GM12865 (cell line): Measurements from ENCODE around the gene CAV1.

Source experiments
- DNase-seq: peaks from one replicate; pipeline ENCODE4 v3.0.0; 2010; ENCODE audit warnings: low read depth
- H3K4me3 ChIP-seq: 2 replicates; pipeline ENCODE4 v1.5.1; 2011; ENCODE audit warnings: mild to moderate bottlenecking, low read depth, low read length, control low read depth
- TF ChIP-seq, protein P1 (sequence below): IDR thresholded peaks from 2 replicates; pipeline ENCODE4 v1.5.1; 2011; ENCODE audit warnings: low read length, control low read depth, low read depth, inconsistent platforms; ENCODE audit not compliant: insufficient read depth; ENCODE audit errors: missing control alignments

CAV1 gene

DNA sequence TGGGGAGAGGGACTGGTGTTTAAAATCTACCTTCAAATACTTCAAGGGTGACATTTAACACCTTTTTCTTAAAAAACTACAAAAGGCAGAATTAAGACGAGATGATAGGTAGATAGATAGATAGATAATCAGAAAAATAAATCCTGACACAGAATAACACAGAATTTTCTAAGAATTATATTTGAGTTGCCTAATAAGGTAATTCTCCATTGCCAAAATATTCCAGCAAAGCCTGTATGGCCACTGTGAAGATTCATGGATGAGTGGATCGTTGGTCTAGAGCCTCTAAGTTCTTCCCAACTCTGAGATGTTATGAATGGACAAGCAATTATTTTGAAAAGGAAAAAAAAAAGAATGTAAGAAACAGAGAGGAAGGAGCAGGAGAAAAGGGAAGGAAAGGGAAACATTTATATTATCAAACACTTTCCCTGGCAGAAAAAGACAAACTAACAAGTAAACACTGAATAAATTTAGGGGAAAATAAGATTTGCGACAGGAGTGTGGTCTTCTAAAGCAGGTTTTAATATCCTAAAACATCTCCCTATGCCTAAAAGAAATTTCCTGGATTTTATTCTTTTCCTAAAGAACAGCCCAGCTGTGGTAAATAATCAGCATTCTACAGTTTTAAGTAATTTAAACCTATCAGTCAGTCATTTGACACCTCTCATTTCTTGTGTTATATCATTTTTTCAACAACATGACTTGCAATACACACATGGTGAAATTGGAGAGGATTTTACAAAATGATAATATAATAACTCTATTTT is 32.8 kb upstream of the CAV1 start:
- no peak for DNase-seq
- no peak overlapping the region for H3K4me3 ChIP-seq
- TF ChIP-seq, protein P1, sequence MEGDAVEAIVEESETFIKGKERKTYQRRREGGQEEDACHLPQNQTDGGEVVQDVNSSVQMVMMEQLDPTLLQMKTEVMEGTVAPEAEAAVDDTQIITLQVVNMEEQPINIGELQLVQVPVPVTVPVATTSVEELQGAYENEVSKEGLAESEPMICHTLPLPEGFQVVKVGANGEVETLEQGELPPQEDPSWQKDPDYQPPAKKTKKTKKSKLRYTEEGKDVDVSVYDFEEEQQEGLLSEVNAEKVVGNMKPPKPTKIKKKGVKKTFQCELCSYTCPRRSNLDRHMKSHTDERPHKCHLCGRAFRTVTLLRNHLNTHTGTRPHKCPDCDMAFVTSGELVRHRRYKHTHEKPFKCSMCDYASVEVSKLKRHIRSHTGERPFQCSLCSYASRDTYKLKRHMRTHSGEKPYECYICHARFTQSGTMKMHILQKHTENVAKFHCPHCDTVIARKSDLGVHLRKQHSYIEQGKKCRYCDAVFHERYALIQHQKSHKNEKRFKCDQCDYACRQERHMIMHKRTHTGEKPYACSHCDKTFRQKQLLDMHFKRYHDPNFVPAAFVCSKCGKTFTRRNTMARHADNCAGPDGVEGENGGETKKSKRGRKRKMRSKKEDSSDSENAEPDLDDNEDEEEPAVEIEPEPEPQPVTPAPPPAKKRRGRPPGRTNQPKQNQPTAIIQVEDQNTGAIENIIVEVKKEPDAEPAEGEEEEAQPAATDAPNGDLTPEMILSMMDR, result no peak

DNA sequence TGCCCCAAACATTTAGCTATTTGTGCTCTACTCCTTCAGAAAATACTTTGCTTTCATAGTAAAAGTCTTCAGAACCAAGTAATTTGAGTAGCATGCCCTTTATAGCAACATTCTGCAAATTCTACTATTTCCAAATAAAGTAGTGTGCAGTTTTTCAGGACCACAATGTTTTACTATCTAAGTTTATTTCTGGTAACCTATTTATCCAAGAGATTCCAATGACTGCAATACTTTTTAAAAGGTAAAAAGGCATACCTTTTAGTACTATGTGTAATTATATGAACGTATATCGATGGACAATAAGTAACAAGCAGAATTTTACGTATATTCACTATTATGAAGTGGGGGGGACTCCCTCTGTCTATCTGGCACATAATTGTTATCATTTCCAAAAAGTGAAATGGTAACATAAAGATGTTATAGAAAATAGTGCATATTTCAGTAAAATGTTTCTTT is 32.2 kb upstream of the CAV1 start:
- H3K4me3 ChIP-seq, result no peak overlapping the region
- TF ChIP-seq, protein P1, result no peak
- DNase-seq, result no peak

DNA sequence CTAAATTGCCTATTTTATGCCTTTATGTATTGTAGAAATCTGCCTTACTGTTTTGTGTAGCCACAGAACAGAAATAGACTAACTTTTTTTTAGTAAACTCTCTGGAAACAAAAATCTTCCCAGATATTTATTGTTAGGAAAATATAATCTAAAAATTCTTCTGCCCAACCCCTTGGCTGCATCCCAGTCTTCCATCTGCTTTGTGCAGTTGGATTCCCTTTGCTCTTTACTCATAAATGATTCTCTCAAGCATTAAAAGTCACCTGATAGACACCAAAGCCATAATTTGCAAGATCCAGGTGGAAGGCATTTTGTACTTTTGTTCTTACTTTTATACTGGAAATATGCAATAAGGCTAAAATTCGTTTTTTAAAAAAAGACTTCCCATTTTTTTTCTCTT is 31.4 kb upstream of the CAV1 start:
- H3K4me3 ChIP-seq, result no peak overlapping the region
- TF ChIP-seq, protein P1, result no peak
- DNase-seq, result no peak

DNA sequence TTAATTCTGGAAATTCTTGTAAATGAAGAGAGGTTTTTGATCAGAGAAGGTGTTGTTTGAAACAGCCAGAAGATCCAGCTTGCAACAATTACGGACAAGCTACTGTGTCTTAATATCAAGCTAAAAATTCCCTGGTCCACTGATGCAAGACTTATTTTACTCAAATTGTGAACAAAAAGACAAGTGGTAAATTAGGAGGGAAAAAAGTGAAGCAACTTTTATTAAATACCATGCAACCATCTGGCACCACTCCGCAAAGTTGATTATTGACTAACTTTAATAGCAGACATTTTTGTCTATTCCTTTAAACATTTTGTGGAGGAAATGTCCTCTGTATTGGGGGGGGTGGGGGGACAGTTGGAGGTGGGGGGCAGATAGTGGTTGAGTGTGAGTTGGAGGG is 30.4 kb upstream of the CAV1 start:
- DNase-seq, result no peak
- no peak overlapping the region for H3K4me3 ChIP-seq
- TF ChIP-seq, protein P1, result no peak

DNA sequence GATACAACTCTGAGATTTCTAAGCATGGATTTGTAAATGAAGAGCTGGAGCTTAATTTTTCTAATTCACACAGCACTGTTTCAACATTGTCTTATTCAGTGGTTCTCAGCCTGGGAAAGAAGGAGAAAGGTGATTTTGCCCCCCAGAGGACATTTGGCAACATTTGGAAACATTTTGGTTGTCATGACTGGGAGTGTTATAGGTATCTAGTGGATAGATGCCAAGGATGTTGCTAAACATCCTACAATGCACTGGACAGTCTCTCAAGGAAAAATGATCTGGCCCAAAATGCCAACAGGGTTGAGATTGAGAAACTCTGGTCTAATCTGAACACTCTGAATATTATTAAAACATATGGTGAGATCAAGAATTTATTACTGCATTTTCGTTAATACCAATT is 29.1 kb upstream of the CAV1 start:
- no peak overlapping the region for H3K4me3 ChIP-seq
- no peak for DNase-seq
- TF ChIP-seq, protein P1, result no peak

DNA sequence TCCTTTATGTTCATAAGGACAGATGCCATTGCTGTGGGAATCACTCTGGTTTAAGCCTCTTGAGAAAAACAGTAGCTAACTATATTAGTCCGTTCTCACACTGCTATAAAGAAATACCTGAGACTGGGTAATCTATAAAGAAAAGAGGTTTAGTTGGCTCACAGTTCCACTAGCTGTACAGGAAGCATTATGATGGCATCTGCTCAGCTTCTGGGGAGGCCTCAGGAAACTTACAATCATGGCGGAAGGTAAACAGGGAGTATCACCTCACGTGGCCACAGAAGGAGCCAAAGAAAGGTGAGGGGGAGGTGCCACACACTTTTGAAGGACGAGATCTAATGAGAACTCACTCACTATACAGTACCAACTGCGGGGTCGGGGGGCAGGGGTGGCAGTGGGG is 28.2 kb upstream of the CAV1 start:
- no peak for DNase-seq
- H3K4me3 ChIP-seq, result no peak overlapping the region
- TF ChIP-seq, protein P1, result no peak

DNA sequence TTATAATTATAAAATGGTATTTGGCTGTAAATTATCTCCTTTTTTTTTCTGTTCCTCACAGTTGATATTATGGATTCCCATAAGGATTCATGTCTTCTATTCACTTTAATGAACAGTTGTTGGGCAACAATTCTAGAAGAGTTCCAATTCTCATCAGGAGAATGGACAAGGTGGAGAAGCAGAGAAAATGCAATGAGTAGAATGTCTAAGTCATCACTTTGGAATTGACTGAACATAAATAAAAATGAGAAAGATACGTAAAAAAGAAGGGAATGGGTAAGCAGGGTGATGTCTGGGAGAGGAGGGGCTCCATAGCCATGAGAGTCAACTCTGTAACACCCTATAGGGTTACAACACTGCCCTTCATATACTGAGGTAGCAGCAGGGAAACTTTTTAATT is 27.1 kb upstream of the CAV1 start:
- TF ChIP-seq, protein P1, result no peak
- DNase-seq, result no peak
- H3K4me3 ChIP-seq, result no peak overlapping the region
